CD4-positive, alpha-beta T cell treated with Interleukin-4 for 4 hours (primary cell): ENCODE results near the gene SOWAHC.
"Not testable (repeated sequence)": the region's sequence is repeated elsewhere in the genome, so short reads cannot be mapped to it uniquely, and the experiment has no call there.

ENCODE experiments used
- DNase-seq: peaks from one replicate; pipeline ENCODE4 v3.0.0-alpha.2; 2020

The SOWAHC gene

GRCh38 chr2:109616184-109616583, 2.0 kb downstream of the SOWAHC start:
- DNase-seq: no peak

DNA sequence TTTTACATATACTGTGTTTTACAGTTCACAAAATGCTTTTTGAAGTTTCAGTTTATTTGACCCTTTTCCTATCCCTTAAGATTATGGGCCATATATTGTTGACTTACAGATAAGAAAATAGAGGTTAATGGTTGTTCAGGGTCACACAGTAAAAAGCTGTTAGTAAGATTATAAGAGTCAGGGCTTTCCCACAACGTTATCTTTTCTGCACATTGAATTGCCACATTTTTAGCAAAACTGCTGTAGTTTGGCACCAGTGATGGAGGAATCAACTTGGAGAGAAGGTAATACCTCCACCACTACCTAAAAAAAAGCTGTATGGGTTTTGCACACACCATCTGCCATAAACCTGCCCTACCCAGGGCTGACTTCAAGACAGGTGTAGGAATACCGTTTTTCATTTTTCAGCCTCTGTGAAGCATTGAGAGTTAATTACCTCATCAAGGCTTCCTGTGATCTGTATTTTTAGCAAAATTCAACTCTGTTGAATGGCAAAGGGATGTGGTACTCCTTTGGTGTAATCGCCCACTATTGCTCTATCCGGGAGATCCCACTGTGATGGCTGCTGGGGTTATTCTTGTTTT, 5.0 kb downstream of the SOWAHC start:
- no peak for DNase-seq

DNA sequence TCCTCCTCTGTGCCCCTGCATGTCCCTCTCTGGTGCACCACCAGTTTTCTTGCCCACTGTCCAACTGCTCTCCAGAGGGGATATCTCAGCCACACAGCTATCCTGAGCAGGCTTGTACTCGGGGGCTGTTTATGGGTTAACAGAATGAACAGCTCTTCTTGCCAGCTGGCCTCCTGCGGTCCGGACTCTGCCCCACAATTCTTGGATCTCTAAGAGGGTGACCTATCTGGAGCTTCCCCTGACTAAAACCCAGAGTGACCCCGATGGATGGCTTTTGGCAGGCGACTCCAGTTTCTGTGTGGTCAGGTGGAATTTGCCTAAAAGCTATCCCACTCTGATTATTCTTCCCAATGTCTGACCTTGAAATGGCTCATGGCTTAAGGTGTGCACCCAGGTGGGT, 9.1 kb downstream of the SOWAHC start:
- DNase-seq: no peak

GRCh38 chr2:109623923-109624322, 9.8 kb downstream of the SOWAHC start:
- no peak for DNase-seq

DNA sequence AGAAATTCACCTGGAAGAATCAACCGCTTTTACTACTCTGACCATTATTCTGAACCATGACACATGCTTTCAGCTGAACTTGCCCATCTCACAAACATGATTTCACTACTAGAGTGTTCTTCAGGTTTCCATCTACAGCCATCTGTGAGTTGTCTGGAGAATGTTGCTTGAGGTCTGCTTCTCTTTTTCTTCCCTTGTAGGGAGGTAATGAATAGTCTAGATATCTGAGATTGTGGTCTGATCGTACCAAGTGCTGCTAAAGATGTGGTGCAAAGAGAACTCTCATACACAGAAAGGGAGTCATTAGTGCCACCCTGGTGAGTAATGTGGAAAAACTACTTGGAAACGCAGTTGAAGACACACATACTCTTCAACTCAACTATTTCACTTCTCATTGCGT, 10.2 kb downstream of the SOWAHC start:
- no peak for DNase-seq

GRCh38 chr2:109628321-109628720, 14.2 kb downstream of the SOWAHC start:
- not testable (repeated sequence) for DNase-seq

- DNase-seq: no peak
Observed at GRCh38 chr2:109629867-109630266, 15.7 kb downstream of the SOWAHC start.

DNA sequence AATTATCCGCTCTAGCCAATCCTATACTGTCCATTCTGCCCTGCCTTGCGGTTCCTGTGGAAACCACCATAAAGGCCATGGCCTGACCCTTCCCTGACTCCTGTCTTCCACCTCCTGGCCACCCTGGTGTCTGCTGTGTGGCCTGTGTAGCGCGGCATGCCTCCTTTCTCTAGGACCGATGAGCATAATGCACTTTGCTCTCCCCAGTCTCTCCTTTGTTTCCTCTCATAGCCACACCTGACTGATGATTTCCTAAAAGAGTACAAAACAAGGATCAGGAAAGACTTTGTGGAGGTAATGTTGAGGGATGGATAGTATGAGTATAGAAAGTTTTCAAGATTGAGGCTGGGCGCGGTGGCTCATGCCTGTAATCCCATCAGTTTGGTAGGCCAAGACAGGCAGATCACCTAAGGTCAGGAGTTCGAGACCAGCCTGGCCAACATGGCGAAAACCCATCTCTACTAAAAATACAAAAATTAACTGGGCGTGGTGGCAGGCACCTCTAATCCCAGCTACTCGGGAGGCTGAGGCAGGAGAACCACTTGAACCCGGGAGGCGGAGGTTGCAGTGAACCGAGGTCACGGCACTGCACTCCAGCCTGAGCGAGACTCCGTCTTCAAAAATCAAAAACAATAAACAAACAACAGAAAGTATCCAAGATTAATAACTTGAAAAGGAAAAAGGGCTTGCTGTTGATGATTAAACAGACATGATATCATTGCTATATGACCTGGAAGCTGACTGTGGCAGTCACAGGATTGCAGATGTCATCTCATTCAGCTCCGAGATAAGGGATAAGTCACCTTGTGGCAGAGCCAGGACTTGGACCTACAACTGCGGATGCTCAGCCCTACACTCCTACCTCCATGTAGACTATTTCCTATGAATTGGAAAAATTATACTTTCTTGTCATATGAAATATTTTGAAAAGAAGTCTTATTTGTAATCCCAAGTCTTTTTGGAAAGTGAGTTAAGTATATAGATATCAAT, 16.6 kb downstream of the SOWAHC start:
- DNase-seq: no peak

DNA sequence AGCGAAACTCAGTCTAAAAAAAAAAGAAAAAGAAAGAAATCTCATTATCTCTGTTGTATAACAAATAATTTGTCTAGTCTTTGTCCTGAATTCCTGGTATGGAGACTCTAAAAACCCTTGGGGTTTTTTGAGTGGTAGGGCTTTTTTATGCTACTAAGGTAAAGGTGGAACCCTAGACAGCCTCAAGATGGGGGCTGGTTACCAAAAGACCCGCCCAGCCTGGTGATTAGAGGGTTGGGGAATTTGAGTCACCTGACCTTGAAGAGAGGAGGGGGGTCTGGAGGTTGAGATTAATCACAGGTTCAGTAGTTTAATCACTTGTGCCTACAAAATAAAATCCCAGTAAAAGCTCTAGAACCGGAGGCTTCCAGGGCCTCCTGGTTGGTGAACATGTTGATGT, 17.6 kb downstream of the SOWAHC start:
- DNase-seq: no peak

GRCh38 chr2:109632158-109632789, 18.1 kb downstream of the SOWAHC start:
- DNase-seq: no peak

- no peak for DNase-seq
Observed at GRCh38 chr2:109633284-109633961, 19.3 kb downstream of the SOWAHC start.

GRCh38 chr2:109635426-109636304, 21.5 kb downstream of the SOWAHC start:
- no peak for DNase-seq

DNA sequence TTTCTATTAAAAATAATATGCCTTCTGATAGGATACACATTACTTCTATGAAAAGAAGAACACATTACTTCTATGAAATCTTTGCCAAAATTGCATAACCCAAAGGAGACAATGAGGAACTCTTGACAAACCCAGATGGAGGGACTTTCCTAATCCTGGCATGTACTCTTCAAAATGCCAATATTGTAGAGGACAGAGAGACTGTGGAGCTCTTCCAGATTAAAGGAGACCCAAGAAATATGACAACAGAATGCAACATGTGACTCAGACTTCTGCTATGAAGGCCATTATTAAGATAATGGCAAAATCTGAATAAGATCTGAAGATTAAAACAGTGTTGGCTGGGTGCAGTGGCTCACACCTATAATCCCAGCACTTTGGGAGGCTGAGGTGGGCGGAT, 22.2 kb downstream of the SOWAHC start:
- no peak for DNase-seq

DNA sequence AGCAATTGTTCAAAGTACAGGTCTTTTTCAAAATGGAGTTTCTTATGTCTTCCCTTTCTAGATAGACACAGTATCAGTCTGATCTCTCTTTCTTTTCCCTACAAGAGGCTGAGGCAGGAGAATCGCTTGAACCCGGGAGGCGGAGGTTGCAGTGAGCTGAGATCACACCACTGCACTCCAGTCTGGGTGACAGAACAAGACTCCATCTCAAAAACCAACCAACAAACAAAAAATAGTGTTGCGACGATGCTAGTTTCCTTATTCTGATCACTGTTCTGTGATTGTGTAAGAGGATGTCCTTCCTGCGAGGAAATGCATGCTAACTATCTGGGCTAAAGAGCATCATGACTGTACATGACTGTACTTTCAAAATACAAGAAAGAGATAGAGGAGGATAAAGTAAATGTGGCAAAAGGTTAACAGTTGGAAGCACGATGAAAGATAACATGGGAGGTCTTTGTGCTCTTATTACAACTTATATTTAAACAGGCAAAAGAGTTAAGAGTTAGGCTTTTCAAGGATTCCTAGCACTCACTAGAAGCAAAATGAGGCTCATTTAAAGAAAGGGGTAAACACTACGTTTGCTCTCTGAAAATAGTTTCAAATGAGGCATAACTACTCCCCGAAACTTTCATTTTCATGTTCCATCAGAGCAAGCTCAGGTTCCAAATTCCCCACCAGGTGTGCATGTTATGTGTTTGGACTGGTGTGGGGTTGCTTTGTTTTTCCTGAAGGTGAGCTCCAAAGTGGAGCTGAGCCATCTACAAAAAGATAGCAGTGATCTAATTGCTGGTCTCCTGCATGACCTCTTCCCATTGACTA, 23.8 kb downstream of the SOWAHC start:
- no peak for DNase-seq

GRCh38 chr2:109638795-109639194, 24.6 kb downstream of the SOWAHC start:
- no peak for DNase-seq

GRCh38 chr2:109640000-109640399, 25.8 kb downstream of the SOWAHC start:
- DNase-seq: not testable (repeated sequence)

GRCh38 chr2:109644571-109645275, 30.6 kb downstream of the SOWAHC start:
- no peak for DNase-seq

DNA sequence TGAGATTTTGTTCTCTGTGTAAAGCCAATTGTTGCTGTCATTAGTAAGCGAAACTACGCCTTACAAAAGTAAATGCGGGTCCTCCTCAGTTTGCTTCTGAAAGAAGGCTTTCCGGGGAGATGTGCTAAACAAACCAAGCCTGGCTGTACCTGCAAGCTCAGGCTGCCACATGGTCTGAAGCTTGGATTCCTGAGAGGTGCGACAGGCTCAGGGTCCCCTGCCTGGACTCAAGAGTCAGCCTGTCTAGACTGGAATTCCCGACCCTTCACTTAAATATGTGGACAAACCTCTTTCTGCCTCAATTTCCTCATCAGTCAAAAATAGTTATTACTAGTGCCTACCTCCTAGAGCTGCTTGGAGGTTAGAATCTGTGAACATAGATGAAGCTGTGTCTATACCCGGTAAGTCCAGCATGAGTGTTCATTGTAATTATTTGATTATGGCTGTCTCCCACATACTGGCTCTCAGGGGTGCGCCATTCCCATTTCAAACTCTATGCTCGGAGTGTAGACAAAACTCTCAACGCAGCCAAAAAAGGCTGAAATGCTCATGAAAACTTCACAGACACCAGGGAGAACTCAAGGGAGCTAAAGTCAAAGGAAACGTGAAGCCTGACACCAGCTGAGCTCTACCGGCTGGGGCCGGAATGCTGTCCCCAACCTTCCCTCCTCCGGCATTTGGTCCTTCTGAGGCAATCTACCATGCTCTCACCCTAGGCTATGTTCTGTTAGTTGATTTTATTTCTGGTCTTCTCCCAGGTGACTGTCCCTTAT, 31.4 kb downstream of the SOWAHC start:
- no peak for DNase-seq

DNA sequence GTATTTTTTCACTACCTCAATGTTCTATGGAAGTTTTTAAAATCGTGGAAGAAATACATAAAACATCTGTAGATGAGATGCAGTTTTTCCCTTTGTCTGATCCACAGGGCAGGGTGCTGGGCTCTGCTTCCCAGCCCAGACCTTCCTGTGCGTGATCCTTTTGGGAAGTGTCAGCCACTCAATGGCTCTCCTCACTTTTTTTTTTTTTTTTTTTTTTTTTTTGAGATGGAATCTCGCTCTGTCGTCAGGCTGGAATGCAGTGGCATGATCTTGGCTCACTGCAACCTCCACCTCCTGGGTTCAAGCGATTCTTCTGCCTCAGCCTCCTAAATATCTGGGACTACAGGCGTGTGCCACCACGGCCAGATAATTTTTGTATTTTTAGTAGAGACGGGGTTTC, 32.8 kb downstream of the SOWAHC start:
- DNase-seq: no peak

DNA sequence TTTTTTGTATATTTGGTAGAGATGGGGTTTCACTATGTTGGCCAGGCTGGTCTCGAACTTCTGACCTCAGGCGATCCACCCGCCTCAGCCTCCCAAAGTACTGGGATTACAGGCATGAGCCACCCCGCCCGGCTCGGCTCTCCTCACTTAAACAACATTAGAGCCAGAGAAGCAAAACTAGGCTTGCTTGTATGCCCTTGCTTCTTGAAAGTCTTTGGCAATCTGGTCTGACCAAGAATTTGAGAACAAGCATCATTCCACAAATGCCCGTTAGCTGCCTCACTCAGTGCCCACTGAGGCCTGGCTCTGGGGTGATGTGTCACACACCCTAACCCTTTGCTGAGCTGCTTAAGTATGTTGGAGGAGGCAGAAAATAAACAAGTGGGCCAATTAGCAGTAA, 33.5 kb downstream of the SOWAHC start:
- DNase-seq: no peak
